ENCODE measurements around the gene ARID1B. TPM values are rescaled to one million over a fixed set of nuclear protein-coding genes. Genes with fewer than 3 reads are reported as not detected.

Gene ARID1B
- total and polyA plus RNA-seq, 9 of the 15 experiments (the other 6 are each of a cell fraction or from before 2014, with no cell fraction given), result 12.5 to 50.5 (median 25.8) TPM

DNA sequence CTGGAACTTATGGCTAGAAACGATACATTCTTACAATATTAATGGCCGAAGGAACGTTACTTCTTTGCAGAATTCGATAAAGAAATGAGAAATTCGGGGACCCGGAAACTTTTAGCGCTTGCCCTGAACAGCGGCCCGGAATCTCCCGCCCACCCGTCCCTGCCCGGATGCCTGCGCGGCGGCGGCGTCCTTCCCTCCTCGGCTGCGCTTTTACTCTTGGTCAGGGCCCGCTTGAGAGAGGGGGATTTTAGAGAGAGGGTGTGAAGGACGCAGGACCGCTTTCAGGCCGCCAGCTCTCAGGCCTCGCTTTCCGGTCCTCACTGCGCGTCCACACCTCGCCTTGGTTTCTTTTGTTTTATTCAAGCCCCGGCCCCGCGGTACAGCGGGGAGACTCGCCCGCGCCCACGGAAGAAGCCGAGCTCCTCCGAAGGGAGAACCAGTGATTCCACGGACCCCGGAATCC lies 243.7 kb downstream of the ARID1B start (continued):
- TF ChIP-seq, protein P1, sequence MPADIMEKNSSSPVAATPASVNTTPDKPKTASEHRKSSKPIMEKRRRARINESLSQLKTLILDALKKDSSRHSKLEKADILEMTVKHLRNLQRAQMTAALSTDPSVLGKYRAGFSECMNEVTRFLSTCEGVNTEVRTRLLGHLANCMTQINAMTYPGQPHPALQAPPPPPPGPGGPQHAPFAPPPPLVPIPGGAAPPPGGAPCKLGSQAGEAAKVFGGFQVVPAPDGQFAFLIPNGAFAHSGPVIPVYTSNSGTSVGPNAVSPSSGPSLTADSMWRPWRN (IDR thresholded peaks at IDR 0.05; ENCODE audit: low read depth), result no peak
- TF ChIP-seq MAFK (IDR thresholded peaks at IDR 0.05; ENCODE audit: low read length) (no peak), ZBTB1 (CRISPR knock-in tag; IDR thresholded peaks at IDR 0.05; ENCODE audit: borderline replicate concordance, low read depth) (peak; percentile 52; the same call in 1 of the 2 replicates), RCOR1 (IDR thresholded peaks at IDR 0.05; ENCODE audit: borderline replicate concordance in 1 of 2, low read depth in 2 of 2, low read length in 2 of 2) (no peak), TCF7 (IDR thresholded peaks at IDR 0.05; ENCODE audit: borderline replicate concordance) (peak; percentile 51; the same call in 1 of the 2 replicates), ESRRA (IDR thresholded peaks at IDR 0.05; ENCODE audit: borderline replicate concordance, low read depth) (no peak), DMBX1 (CRISPR knock-in tag; IDR thresholded peaks at IDR 0.05; ENCODE audit: borderline replicate concordance) (no peak), MXI1 (IDR thresholded peaks at IDR 0.05; ENCODE audit: low read depth, low read length) (no peak), ZNF24 (IDR thresholded peaks at IDR 0.05) (no peak), PTRF (tag; IDR thresholded peaks at IDR 0.05) (no peak), HEY1 (CRISPR knock-in tag; IDR thresholded peaks at IDR 0.05; ENCODE audit: borderline replicate concordance) (no peak), PHF21A (IDR thresholded peaks at IDR 0.05; ENCODE audit: borderline replicate concordance, low read depth) (0 out of 2 replicates have a peak, but pooled peaks have one; percentile 3), ZNF143 (CRISPR knock-in tag; IDR thresholded peaks at IDR 0.05) (no peak), BHLHE40 (IDR thresholded peaks at IDR 0.05; ENCODE audit: low read length) (no peak), SP2 (IDR thresholded peaks at IDR 0.05; ENCODE audit: extremely low read depth, low read depth, low read length, poor library complexity, severe bottlenecking) (no peak), ARID1B (IDR thresholded peaks at IDR 0.05) (peak; percentile 9), HDAC2 (IDR thresholded peaks at IDR 0.05) (0 out of 2 replicates have a peak, but pooled peaks have one; percentile 59), ZNF224 (CRISPR knock-in tag; IDR thresholded peaks at IDR 0.05) (no peak), ZNF407 (IDR thresholded peaks at IDR 0.05; ENCODE audit: low read depth) (no peak), ZNF212 (CRISPR knock-in tag; IDR thresholded peaks at IDR 0.05) (peak; percentile 56; the same call in 1 of the 2 replicates), CC2D1A (IDR thresholded peaks at IDR 0.05) (peak; percentile 45; the same call in 1 of the 2 replicates)
- TF ChIP-seq, protein P2, sequence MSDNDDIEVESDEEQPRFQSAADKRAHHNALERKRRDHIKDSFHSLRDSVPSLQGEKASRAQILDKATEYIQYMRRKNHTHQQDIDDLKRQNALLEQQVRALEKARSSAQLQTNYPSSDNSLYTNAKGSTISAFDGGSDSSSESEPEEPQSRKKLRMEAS (CRISPR knock-in tag; IDR thresholded peaks at IDR 0.05), result no peak
